HepG2 (cell line): ENCODE measurements around the gene NLGN4X.

Experiments
- CC2D1A ChIP-seq: sonication (generic); formaldehyde crosslinking; IDR thresholded peaks from 2 replicates; pipeline ENCODE4 v1.8.1; 2023; ENCODE audit warnings: mild to moderate bottlenecking, missing genetic modification reagents
- FOXC1 ChIP-seq: sonication (generic); formaldehyde crosslinking; IDR thresholded peaks from 2 replicates; pipeline ENCODE4 v1.8.0; 2022; ENCODE audit warnings: mild to moderate bottlenecking, missing genetic modification reagents, borderline replicate concordance
- FOXM1 ChIP-seq: sonication (generic); formaldehyde crosslinking; IDR thresholded peaks from 2 replicates; pipeline ENCODE4 v1.5.0; 2020; ENCODE audit warnings: missing genetic modification reagents
- HCFC1 ChIP-seq: fragments of 150-350 bp; IDR thresholded peaks from 2 replicates; pipeline ENCODE4 v1.6.1; 2014; ENCODE audit warnings: low read depth, low read length
- POLR2AphosphoS5 ChIP-seq: IDR thresholded peaks from 2 replicates; pipeline ENCODE4 v1.6.1; 2012; ENCODE audit warnings: low read depth, low read length
- RXRB ChIP-seq: IDR thresholded peaks from 2 replicates; pipeline ENCODE4 v1.6.1; 2016; ENCODE audit warnings: borderline replicate concordance, missing genetic modification reagents, missing compliant biosample characterization
- SNRNP70 ChIP-seq: fragments of 200-400 bp; formaldehyde crosslinking; IDR thresholded peaks from 2 replicates; pipeline ENCODE4 v1.6.1; 2017; ENCODE audit warnings: mild to moderate bottlenecking, low read depth, low read length, moderate library complexity
- TAF15 ChIP-seq: fragments of 200-400 bp; formaldehyde crosslinking; IDR thresholded peaks from one replicate; pipeline ENCODE4 v1.6.1; 2018; ENCODE audit warnings: mild to moderate bottlenecking, low read depth, low read length; ENCODE audit not compliant: poor library complexity, severe bottlenecking
- U2AF2 ChIP-seq: fragments of 200-400 bp; formaldehyde crosslinking; IDR thresholded peaks from 2 replicates; pipeline ENCODE4 v1.6.1; 2017; ENCODE audit warnings: low read depth, mild to moderate bottlenecking, low read length
- ZBTB40 ChIP-seq, 2 experiments: fragments of 450-650 bp in 1 of 2; sonication (generic) in 1 of 2; formaldehyde crosslinking in 1 of 2; IDR thresholded peaks; 2 replicates each; pipeline versions ENCODE4 v1.6.1 to v1.8.0; 2016 to 2022; ENCODE audit warnings: antibody characterized with exemption in 1 of 2, mild to moderate bottlenecking in 1 of 2, missing genetic modification reagents in 1 of 2

- TF ChIP-seq CC2D1A (CRISPR knock-in tag) (no peak), TAF15 (no peak), FOXC1 (CRISPR knock-in tag) (no peak), U2AF2 (no peak), HCFC1 (no peak), FOXM1 (no peak), SNRNP70 (no peak), ZBTB40 (IDR thresholded peaks at IDR 0.05) (no peak), ZBTB40 (CRISPR knock-in tag; IDR thresholded peaks at IDR 0.05) (no peak), POLR2AphosphoS5 (no peak), RXRB (CRISPR knock-in tag) (no peak)
These were observed 213.2 kb downstream of the NLGN4X start for GRCh38 chrX:6015423-6015822.
